Thymus (tissue), 11 donors: ENCODE data around the gene RAP1GAP2. TPM values are rescaled to one million over a fixed set of nuclear protein-coding genes. Genes with fewer than 3 reads are reported as not detected.
"Not testable (repeated sequence)": the region's sequence is repeated elsewhere in the genome, so short reads cannot be mapped to it uniquely, and the experiment has no call there.

Experiments
- DNase-seq, 9 donors: peaks; one replicate each; pipeline ENCODE4 v3.0.0-alpha.2; 2013; ENCODE audit warnings: low spot score in 9 of 9, low read depth in 6 of 9, missing footprints in 1 of 9
- H3K27ac ChIP-seq, 2 donors: one replicate each; pipeline ENCODE4 v1.5.1; 2013; ENCODE audit warnings: control low read depth in 1 of 2, low read depth in 1 of 2, low read length in 1 of 2, mild to moderate bottlenecking in 1 of 2, moderate library complexity in 1 of 2
- H3K27me3 ChIP-seq, 2 donors: one replicate each; pipeline ENCODE4 v1.5.1; 2013; ENCODE audit warnings: low read length in 1 of 2; ENCODE audit not compliant: control insufficient read depth in 2 of 2, insufficient read depth in 1 of 2
- H3K36me3 ChIP-seq, 2 donors: one replicate each; pipeline ENCODE4 v1.5.1; 2013; ENCODE audit warnings: low read length in 1 of 2, mild to moderate bottlenecking in 1 of 2, moderate library complexity in 1 of 2; ENCODE audit not compliant: control insufficient read depth in 2 of 2, insufficient read depth in 2 of 2
- H3K4me1 ChIP-seq, 2 donors: one replicate each; pipeline ENCODE4 v1.5.1; 2013; ENCODE audit warnings: low read length in 2 of 2; ENCODE audit not compliant: control insufficient read depth in 2 of 2, insufficient read depth in 2 of 2
- H3K4me3 ChIP-seq, 2 donors: one replicate each; pipeline ENCODE4 v1.5.1; 2013; ENCODE audit warnings: low read length in 2 of 2, control low read depth in 1 of 2, mild to moderate bottlenecking in 1 of 2
- H3K9me3 ChIP-seq, 2 donors: one replicate each; pipeline ENCODE4 v1.5.1; 2013; ENCODE audit warnings: low read length in 1 of 2, mild to moderate bottlenecking in 1 of 2; ENCODE audit not compliant: control insufficient read depth in 2 of 2, insufficient read depth in 1 of 2
- WGBS: extraction: QIAGEN DNeasy Blood & Tissue Kit; methylation state at CpG from one replicate; pipeline ENCODE4 v1.1.7; 2013; 5-methylcytosine and 5-hydroxymethylcytosine counted together
- polyA plus RNA-seq: library from polyadenylated mRNA; stranded (reverse); fragments of 200-250 nt; gene quantifications from one replicate; pipeline ENCODE4 v1.2.3, GENCODE V29; 2013
- total RNA-seq: library from RNA; stranded (reverse); fragments of 120-200 nt; gene quantifications from one replicate; pipeline ENCODE4 v1.2.4, GENCODE V29; 2013
- donor health status: healthy.

Gene RAP1GAP2
- total and polyA plus RNA-seq, 2 donors: 1.6 to 3.8 TPM

DNA sequence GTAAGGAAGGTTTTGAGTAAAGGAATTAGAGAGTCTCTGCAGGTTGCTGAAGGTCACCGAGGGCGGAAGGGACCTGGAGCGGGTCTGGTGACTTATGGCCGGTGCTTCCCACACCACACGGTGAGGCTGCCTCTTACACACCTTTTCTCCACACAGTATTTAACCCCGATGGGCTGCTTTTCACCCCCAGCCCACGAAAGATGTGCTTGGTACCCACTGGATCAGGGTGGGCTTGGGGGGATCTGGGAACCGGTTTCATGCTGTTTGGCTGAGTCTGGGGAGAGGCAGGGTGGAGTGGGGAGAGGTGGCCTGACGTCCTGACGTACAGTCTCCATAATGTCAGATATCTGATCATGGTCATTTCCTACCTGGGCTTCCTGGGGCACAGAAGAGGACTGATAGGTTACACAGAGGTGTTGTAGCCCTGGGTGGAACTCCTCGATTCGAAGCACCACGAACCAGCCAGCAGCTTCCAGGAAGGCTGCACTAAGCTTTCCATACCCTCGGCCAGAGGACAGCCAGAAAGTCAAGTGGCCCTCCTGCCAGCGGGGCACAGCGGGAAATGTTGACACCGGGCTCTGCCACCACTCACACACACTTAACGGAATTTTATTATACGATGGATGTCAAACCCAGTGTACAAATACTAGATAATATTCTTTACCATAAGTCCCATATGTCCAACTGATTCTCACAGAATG lies 233.1 kb downstream of the RAP1GAP2 start:
- Histone ChIP-seq H3K4me3 (no peak overlapping the region), H3K36me3 (no peaks in the 10 kb centered on the region), H3K9me3 (no peaks in the 10 kb centered on the region), H3K27me3 (no peaks in the 10 kb centered on the region), H3K4me1 (no peaks in the 10 kb centered on the region), H3K27ac (no peak overlapping the region)
- no peak for DNase-seq
- 94% methylated on average over 19 of the region's 19 CpGs for WGBS

DNA sequence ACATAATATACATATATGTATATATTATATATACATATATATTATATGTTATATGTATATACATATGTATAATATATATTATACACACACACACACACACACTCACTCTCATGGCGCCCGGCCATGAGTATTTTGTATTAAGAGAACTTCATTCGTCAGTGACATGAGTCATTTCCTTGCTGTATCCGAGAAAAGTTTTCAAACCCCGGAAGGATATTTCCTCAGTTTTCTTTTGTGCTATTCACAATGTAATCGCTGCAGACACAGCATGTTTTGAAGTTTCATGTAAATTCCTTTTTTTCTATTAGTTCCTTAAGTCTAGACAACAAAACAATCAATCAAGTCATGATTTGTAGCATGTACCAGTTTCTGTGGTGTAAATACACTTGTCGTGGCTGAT lies 233.9 kb downstream of the RAP1GAP2 start:
- H3K27ac ChIP-seq: no peak overlapping the region

DNA sequence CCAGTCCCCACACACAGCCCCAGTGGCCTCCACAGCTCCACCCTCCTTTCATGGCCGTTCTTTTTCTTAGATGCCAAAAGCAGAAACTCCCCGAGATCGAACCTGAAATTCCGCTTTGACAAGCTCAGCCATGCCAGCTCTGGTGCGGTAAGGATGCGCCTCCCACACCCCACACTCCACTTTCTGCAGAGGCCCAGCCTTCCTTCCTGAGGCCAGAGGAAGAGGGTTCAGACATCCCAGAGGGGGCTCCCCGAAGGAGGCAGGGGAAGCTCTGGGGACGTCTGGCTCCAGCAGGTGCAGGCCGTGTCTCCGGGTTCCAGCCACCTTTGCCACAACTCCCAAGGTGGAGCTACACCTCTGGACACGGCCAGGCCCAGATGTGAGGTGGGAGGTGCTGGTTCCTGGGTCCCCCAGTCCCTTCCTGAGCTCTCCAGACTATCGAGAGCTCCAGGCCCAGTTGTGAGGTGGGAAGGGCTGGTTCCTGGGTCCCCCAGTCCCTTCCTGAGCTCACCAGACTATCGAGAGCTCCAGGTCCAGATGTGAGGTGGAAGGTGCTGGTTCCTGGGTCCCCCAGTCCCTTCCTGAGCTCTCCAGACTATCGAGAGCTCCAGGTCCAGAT lies 234.7 kb downstream of the RAP1GAP2 start:
- H3K36me3 ChIP-seq, H3K27ac ChIP-seq, H3K27me3 ChIP-seq, H3K4me1 ChIP-seq, H3K4me3 ChIP-seq, H3K9me3 ChIP-seq, DNase-seq: not testable (repeated sequence)
- 92% methylated on average over 14 of the region's 14 CpGs for WGBS

More for the DNA sequence above, 233.9 kb downstream of the RAP1GAP2 start:
- Histone ChIP-seq H3K36me3 (no peaks in the 10 kb centered on the region), H3K4me3 (no peak overlapping the region), H3K4me1 (no peaks in the 10 kb centered on the region), H3K9me3 (no peaks in the 10 kb centered on the region), H3K27me3 (no peaks in the 10 kb centered on the region)
- no peak for DNase-seq
- WGBS: 95% methylated on average over 7 of the region's 7 CpGs

DNA sequence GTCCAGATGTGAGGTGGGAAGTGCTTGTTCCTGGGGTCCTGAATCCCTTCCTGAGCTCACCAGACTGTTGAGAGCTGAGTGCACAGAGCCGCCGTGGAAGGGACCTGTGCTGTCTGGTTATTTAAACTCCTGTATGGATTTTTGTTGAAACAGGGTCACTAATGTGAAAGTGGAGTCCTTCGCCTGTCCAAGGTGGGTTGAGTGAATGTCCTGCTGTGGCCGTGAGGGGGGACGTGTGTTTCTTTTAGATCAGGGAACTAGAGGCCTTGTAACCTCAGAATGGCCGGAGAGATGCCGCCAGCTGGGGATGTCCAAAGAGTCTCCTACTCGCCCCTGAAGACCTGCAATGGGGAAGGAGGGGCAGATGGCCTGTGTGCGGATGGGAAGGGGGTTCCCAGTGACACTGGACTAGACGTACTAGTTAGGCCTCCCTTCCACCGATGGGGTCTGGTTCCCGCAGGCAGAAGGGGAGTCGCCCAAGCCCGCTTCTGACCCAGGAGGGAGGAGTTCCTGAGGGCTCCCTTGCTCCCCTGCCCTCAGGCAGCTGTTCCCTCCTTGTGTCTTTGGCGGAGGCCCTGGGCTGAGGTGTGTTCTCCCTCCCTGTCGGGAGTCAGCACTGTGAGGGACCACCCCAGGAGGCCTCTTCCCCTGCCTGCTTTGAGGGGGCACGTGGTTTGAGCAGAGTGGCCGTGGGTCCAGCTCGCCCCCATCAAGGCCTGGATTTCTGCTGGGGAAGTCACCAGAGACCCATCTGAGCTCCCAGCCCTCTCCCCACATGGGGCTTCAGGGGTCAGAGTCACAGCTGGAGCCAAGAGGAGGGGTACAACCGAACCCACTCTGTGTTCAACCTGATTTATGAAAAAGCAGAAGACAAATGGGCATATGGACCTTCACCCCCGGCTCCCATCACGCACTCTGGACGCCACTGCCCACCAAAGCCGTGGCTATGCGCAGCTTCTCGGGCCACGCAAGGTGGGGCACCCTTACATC lies 236.3 kb downstream of the RAP1GAP2 start:
- Histone ChIP-seq H3K36me3 (no peaks in the 10 kb centered on the region), H3K4me1 (no peaks in the 10 kb centered on the region), H3K9me3 (no peaks in the 10 kb centered on the region), H3K27me3 (no peaks in the 10 kb centered on the region), H3K27ac (no peak overlapping the region), H3K4me3 (no peak overlapping the region)
- DNase-seq: no peak
- WGBS: 97% methylated on average over 27 of the region's 27 CpGs

DNA sequence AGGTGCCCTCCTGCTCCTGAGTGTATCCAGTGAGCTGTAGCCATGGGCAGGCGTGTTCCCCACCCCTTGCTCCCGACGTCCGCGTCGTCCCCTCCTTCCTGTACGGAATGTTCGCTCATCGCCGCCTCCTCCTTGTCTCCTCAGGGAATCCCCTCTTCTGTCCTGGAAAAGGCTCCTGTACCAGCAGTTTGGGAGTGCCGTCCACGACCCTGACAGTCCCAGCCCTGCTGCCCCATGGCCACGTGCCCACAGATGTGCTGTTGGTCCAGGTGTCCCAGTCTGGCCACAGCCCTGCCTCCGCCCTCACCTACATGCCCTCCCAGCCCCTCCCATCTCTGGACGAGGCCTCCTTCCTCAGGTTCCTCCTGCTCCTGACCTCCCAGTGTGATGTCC lies 237.0 kb downstream of the RAP1GAP2 start:
- Histone ChIP-seq H3K36me3 (no peaks in the 10 kb centered on the region), H3K27ac (no peak overlapping the region), H3K4me1 (no peaks in the 10 kb centered on the region), H3K4me3 (no peak overlapping the region), H3K9me3 (no peaks in the 10 kb centered on the region), H3K27me3 (no peaks in the 10 kb centered on the region)
- DNase-seq: no peak
- WGBS: 97% methylated on average over 15 of the region's 15 CpGs

DNA sequence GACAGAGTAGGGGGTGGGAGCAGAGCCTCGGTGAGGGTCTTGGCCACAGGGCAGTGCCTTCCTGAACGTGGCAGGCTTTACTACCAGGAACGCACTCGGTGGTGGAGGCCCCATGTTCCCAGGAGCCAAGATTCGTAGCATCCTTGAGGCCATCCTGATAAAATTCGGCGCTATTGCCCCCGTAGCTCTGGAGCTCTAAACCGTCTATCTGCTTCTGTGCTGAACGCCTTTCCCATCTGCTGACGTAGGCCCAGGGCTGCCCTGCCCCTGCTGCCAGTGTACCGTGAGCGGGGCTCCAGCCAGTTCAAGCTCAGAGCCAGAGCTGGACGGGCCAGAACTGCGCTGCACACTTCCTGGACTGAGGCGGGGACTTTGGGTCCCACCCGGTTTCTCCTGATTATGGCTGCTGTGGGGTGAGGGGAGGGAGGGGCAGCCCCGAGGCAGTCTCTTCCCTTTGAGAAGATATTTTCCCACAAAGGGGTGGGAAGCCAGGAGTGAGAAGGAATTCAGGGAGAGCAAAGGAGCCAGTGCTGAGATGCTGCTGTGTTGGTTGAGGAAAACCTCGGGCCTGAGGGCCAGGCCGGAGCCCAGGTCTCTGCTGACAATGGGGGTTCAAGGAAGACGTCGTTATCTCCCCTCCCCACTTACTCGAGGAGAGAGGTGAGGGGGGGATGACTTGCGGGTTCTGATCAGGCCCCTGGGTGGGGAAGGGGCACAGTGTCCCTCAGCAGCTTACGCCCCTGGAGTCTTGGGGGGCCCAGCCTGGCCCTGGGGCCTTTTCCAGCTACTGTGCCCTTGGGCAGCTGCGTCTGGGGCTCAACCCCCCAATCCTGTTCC lies 237.7 kb downstream of the RAP1GAP2 start:
- Histone ChIP-seq H3K27ac (no peak overlapping the region), H3K36me3 (no peaks in the 10 kb centered on the region), H3K27me3 (no peaks in the 10 kb centered on the region), H3K4me3 (no peak overlapping the region), H3K4me1 (no peaks in the 10 kb centered on the region), H3K9me3 (no peaks in the 10 kb centered on the region)
- no peak for DNase-seq
- 95% methylated on average over 26 of the region's 26 CpGs for WGBS

DNA sequence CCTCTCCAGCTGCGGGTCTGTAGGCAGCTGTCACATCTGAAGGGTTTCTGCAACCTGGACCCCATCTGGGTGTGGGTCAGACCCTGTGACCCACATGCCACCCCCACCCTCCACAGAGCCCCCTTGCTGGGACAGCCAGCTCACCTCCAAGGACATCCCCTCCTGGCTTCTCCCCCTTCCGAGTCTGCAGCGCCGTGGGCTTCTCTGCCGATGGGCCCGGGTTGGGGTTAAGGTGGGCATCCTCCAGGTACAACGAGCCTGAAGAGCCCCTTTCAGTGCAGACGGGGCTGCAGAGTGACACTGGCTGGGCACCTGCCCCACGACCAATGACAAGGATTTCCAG lies 238.3 kb downstream of the RAP1GAP2 start:
- no peak for DNase-seq
- H3K4me3 ChIP-seq: no peak overlapping the region
- no peak overlapping the region for H3K27ac ChIP-seq
- no peaks in the 10 kb centered on the region for H3K27me3 ChIP-seq
- H3K9me3 ChIP-seq: no peaks in the 10 kb centered on the region
- no peaks in the 10 kb centered on the region for H3K4me1 ChIP-seq
- H3K36me3 ChIP-seq: no peaks in the 10 kb centered on the region
- WGBS: 95% methylated on average over 9 of the region's 9 CpGs

DNA sequence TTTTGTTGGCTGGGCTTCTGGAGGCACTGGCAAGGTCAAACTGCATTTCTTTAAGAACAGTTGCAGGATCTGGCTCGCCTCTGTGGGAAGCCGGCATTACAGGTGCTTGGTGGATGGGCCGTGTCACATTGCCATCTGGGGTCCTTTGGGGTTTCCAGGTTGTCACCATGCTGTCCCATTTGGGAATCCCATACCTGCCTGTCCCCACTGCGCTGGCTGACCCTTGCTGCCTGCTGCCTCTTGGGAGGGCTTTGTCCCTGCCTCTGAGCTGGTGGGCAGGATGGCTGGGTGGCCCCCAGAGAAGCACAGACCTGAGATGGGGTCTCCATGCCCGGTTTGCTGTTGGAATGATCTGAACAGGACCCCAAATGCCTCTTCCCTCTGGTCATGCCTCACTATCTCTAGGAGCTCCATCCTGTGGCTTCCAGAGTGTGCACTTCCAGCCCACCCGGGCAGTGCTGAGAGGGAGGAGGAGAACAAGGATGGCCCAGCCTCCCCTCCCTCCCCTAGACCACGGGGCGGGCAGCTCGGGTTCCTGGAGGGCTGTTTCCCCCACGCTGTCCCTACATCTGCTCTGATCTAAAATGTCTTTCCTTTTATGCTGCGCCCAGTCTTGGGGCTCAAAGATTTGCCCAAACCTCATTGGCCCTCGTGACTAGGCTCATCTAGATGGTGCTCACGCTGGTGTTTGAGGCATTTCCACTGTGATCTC lies 239.2 kb downstream of the RAP1GAP2 start:
- Histone ChIP-seq H3K4me1 (no peaks in the 10 kb centered on the region), H3K27ac (no peak overlapping the region), H3K4me3 (no peak overlapping the region), H3K9me3 (no peaks in the 10 kb centered on the region), H3K27me3 (no peaks in the 10 kb centered on the region), H3K36me3 (no peaks in the 10 kb centered on the region)
- WGBS: 85% methylated on average over 13 of the region's 13 CpGs
- DNase-seq: no peak
